ENCODE results near the gene HS3ST3B1.

- TF ChIP-seq POLR2A (IDR thresholded peaks at IDR 0.05; ENCODE audit: low read length) (no peak), GATA1 (IDR thresholded peaks at IDR 0.05; ENCODE audit: low read depth, low read length) (no peak)
Observed at GRCh38 chr17:14321476-14321949, 20.6 kb downstream of the HS3ST3B1 start.
